ENCODE measurements around the gene ABHD17B.

The ABHD17B gene

DNA sequence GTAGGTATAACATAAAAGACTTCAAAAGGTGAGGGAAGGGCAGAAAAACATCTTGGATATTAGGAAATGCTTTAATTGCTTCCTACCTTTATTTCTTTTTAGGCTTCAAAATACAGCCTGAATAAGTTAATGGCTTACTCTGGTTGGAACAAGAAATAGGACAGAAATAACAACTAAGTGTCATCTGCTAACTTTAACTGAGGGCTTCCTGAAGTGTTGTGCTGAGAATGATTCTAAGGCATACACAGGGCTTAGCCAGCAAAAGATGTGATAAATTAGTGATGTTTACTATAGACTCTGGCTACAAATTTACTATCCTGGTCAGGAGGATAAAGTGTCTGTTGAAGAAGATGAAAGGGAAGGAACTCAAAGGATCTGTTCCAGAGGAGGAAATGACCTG lies 34.2 kb downstream of the ABHD17B start:
- no peak for DNase-seq

DNA sequence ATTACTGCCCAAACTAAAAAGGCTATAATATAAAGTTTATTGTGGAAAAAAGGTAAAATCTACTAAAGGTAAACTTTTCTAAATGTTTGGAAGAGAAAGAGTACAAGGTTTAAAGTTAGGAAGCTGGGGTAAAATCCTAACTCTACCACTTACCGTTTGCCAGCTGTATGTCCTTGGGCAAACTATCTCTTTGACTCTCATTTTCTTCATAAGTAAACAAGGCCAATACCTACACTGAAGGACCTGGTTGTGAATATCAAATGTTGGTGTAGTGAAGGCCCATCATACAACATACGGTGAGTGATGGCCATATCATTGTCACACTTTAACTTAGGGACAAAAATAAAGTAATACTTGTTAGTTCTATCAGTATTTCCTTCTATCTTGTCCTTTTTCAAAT lies 34.9 kb downstream of the ABHD17B start:
- DNase-seq, result no peak

GRCh38 chr9:71875345-71875744 lies 35.6 kb downstream of the ABHD17B start:
- DNase-seq, result no peak

DNA sequence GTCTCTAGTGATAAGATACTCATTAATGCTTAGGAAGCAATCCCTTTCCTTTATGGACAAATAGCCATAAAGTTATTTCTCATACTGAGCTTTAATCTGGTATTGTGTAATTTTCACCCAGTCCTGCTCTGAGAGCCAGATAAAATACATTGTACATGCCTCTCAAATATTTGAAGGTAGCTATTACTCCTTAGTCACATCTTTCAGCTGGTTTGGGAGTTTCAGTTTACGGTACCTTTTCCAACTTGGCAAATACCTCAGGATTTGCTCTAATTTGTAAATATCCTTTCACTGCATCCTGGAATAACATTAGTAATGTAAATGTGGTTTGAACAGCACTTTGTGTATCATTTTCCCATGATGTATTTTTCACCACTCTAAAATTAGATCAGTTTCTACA lies 47.4 kb downstream of the ABHD17B start:
- peak; percentile 9 for DNase-seq

GRCh38 chr9:71861618-71862017 lies 49.4 kb downstream of the ABHD17B start:
- DNase-seq, result no peak

DNA sequence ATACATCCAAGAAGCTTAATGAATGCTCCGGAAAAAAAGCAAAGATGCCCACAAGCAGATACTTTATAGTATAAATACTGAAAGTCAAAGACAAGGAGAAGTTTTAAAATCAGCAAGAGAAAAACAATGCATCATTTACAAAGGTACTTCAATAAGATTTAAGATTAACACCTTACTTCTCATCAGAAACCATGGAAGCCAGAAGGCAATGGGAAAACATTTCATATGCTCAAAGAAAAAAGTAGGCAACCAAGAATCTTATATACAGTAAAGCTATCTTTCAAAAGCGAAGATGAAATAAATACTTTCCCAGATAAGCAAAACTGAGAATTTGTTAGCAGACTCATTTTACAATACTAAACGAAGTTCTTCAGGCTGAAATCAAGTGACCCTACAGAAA lies 51.1 kb downstream of the ABHD17B start:
- DNase-seq, result no peak

DNA sequence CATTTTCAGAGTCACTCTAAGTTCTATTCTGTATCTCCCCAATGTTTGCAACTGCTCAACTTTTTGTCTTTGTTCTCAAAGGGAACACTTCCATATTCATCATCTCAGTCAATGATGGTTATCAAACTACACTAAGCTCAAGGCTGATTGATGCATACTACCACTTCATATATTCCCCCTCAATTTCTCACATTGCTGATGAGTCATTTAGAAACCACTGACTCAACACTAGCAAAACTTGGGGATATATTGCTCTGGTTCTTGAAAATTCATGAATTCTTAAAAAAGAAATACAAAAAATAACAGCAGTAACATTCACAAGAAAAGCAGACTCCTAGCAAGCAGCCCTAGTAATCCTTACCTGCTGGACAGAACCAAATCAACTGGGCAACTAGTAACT lies 52.2 kb downstream of the ABHD17B start:
- peak; percentile 45 for DNase-seq

GRCh38 chr9:71858102-71858798 lies 52.7 kb downstream of the ABHD17B start:
- no peak for DNase-seq

GRCh38 chr9:71857159-71857558 lies 53.8 kb downstream of the ABHD17B start:
- no peak for DNase-seq

GRCh38 chr9:71854811-71855210 lies 56.2 kb downstream of the ABHD17B start:
- DNase-seq, result no peak

GRCh38 chr9:71853084-71853483 lies 57.9 kb downstream of the ABHD17B start:
- no peak for DNase-seq

DNA sequence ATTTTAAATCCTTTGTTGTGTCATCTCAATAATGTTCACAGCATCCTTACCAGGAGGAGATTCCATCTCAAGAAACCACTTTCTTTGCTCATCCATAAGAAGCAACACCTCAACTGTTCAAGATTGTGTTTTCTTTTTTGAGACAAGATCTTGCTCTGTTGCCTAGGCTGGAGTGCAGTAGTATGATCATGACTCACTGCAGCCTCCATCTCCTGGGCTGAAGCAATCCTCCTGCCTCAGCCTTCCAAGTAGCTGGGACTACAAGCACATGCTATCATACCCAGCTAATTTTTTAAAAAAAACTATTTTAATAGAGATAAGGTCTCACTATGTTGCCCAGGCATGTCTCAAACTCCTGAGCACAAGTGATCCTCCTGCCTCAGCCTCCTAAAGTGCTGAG lies 60.0 kb downstream of the ABHD17B start:
- DNase-seq, result no peak

DNA sequence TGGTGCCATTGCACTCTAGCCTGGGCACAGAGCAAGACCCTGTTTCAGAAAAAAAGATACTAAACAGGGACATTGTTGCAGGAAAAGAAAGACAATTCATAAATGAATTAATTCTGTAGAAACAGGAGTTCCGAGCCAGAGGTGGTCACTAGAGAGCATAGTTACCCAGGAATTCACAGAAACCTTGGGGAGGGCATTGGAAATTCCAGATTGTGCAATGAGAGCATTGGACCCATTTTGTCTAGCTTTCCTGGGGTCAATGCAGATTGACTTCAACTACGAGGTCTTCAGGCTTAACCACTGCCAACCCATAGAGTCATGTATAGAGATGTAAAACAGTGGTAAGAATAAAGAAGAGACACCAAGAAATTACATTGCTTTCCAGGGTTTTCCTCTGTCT lies 63.1 kb downstream of the ABHD17B start:
- DNase-seq, result no peak

- no peak for DNase-seq
Observed at GRCh38 chr9:71844808-71845207, 66.2 kb downstream of the ABHD17B start.

DNA sequence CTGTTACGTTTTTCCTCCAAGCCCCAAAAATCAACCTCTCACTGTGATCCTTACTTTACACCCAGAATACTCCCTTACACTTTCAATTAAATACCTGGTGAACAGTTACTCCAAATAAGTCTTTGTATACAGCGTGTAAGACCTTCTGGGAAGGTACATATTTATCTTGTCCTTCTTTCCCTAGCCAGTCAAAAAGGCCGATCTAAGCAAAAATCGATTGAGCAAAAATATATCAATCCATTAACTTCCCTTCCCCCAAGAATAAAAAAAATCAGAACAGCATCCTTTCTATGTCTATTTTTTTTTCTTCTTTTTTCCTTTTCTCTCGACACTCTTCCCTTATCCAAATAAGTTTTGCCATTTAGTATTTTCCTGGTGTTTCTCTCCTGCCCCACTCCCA lies 71.3 kb downstream of the ABHD17B start:
- DNase-seq, result no peak

DNA sequence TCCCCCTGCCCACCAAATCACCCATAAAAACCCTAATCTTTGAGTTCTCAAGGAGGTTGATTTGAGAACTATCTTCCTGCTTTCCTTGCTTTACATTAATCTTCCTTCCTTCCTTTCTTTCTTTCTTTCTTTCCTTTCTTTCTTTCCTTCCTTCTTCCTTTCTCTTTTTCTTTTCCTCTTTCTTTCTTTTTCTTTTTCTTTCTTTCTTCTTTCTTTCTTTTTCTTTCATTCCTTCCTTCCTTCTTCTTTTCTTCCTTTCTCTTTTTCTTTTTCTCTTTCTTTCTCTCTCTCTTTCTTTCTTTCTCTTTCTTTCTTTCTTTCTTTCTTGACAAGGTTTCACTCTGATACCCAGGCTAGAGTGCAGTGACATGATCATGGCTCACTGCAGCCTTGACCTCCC lies 75.4 kb downstream of the ABHD17B start:
- no peak for DNase-seq

- no peak for DNase-seq
Observed at GRCh38 chr9:71830929-71831328, 80.1 kb downstream of the ABHD17B start.

- no peak for DNase-seq
Observed at GRCh38 chr9:71830153-71830552, 80.8 kb downstream of the ABHD17B start.

- DNase-seq, result no peak
Observed at GRCh38 chr9:71826279-71826678, 84.7 kb downstream of the ABHD17B start.

GRCh38 chr9:71824257-71824656 lies 86.7 kb downstream of the ABHD17B start:
- DNase-seq, result no peak

- no peak for DNase-seq
Observed at GRCh38 chr9:71822935-71823334, 88.1 kb downstream of the ABHD17B start.

GRCh38 chr9:71822456-71822855 lies 88.5 kb downstream of the ABHD17B start:
- DNase-seq, result no peak

- DNase-seq, result no peak
Observed at GRCh38 chr9:71821405-71821804, 89.6 kb downstream of the ABHD17B start.

GRCh38 chr9:71820403-71820921 lies 90.5 kb downstream of the ABHD17B start:
- peak; percentile 26 for DNase-seq

Data from fibroblast of skin of back (primary cell).